Measurements from ENCODE around the gene AGPS.
"Not testable (repeated sequence)": the region's sequence is repeated elsewhere in the genome, so short reads cannot be mapped to it uniquely, and the experiment has no call there.

AGPS gene

DNA sequence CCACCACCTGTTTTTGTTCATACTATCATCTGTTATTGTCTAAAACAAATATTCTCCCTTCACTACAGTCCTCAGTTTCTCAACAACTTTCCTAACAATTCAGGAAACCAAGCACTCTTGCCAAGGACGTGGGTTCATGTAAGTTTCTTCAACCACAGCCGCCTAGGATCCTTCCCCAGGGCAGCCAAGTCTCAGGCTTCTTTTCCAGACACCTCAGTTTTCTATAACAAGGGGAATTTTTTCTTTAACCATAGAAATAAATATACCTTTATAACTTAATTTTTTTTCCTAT lies 39.4 kb upstream of the AGPS start:
- no peaks in the 10 kb centered on the region for H3K79me2 ChIP-seq (ENCODE audit: control insufficient read depth, insufficient read depth, low read length, unreplicated experiment)
- no peak overlapping the region for H3K4me3 ChIP-seq (ENCODE audit: low read depth, low read length)
- no peaks in the 10 kb centered on the region for H3K27me3 ChIP-seq (ENCODE audit: insufficient read depth, low read length)
- H2AFZ ChIP-seq (ENCODE audit: low read length, unreplicated experiment), result no peak overlapping the region
- peaks cover 8% of the 10 kb centered on the region for H3K4me1 ChIP-seq (ENCODE audit: control insufficient read depth, insufficient read depth, low read length, unreplicated experiment)
- no peaks in the 10 kb centered on the region for H3K36me3 ChIP-seq (ENCODE audit: insufficient read depth, low read length)
- H3K27ac ChIP-seq (ENCODE audit: low read depth, low read length), result no peak overlapping the region

DNA sequence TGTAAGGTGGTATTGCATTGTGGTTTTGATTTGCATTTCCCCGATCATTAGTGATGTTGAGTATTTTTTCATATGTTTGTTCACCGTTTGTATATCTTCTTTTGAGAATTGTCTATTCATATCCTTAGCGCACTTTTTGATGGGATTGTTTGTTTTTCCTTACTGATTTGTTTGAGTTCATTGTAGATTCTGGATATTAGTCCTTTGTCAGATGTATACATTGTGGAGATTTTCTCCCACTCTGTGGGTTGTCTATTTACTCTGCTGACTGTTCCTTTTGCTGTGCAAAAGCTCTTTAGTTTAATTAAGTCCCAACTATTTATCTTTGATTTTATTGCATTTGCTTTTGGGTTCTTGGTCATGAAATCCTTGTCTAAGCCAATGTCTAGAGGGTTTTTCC lies 38.0 kb upstream of the AGPS start:
- H3K79me2 ChIP-seq (ENCODE audit: control insufficient read depth, insufficient read depth, low read length, unreplicated experiment); H2AFZ ChIP-seq (ENCODE audit: low read length, unreplicated experiment); H3K27me3 ChIP-seq (ENCODE audit: insufficient read depth, low read length); H3K4me3 ChIP-seq (ENCODE audit: low read depth, low read length); H3K36me3 ChIP-seq (ENCODE audit: insufficient read depth, low read length); H3K4me1 ChIP-seq (ENCODE audit: control insufficient read depth, insufficient read depth, low read length, unreplicated experiment); H3K27ac ChIP-seq (ENCODE audit: low read depth, low read length): not testable (repeated sequence)

DNA sequence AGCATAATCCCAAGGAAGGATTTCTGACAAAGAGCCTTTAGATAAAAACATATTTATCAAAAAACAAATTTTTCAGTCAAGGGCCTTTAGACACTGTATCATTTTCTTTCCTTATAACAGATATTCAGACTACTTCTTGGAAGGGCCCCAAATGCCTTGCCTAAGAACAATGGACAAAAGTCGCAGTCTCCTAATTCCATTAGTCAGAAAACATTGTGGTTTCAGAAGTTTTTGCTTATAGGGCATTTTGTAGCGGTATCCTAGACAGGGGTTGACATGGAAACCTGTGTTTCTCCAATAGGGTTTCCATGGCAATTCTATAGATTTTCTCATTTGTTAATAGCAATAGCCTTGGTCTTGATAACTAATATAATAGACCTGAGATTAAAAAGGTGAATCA lies 36.7 kb upstream of the AGPS start:
- no peaks in the 10 kb centered on the region for H3K79me2 ChIP-seq (ENCODE audit: control insufficient read depth, insufficient read depth, low read length, unreplicated experiment)
- H3K4me1 ChIP-seq (ENCODE audit: control insufficient read depth, insufficient read depth, low read length, unreplicated experiment), result peaks cover 8% of the 10 kb centered on the region
- no peaks in the 10 kb centered on the region for H3K36me3 ChIP-seq (ENCODE audit: insufficient read depth, low read length)

DNA sequence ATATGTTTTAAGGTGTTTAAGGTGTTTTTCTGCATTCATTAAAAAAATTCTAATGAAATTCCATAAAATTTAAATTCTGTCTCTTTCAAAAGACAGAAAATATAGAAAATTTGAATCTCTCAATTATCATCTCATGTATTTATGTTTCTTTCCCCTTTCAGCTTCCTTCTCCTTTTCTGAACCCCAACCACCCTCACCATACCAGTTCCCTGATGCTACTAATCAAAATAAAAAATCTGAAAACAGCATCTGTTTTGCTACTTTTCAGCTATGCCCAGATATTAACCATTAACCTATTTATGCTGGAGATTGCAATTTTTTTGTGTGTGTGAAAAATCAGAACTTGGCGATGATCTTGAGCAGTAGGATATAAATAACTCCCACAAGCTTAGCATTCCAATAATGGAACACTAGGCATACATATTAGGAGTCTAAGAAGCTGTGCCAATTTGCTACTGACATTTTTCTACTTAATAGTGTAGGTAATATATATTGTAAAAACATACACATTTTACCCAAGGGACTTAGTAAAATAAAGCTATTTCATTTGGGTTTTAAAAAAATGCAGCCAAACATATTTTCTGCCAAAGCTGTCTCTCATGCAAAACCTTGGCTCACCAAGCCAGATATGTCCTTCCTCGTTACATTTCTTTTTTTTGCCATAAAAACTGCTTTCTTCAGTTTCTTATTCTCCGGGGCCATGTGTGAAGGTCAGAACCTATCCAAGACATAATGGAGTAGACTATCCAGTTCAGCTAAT lies 32.6 kb upstream of the AGPS start:
- Histone ChIP-seq H3K36me3 (ENCODE audit: insufficient read depth, low read length) (no peaks in the 10 kb centered on the region), H3K4me1 (ENCODE audit: control insufficient read depth, insufficient read depth, low read length, unreplicated experiment) (no peaks in the 10 kb centered on the region), H3K4me3 (ENCODE audit: low read depth, low read length) (no peak overlapping the region), H3K27me3 (ENCODE audit: insufficient read depth, low read length) (no peaks in the 10 kb centered on the region), H2AFZ (ENCODE audit: low read length, unreplicated experiment) (no peak overlapping the region), H3K79me2 (ENCODE audit: control insufficient read depth, insufficient read depth, low read length, unreplicated experiment) (no peaks in the 10 kb centered on the region), H3K27ac (ENCODE audit: low read depth, low read length) (no peak overlapping the region)

More for the DNA sequence above, 36.7 kb upstream of the AGPS start:
- Histone ChIP-seq H2AFZ (ENCODE audit: low read length, unreplicated experiment) (no peak overlapping the region), H3K27me3 (ENCODE audit: insufficient read depth, low read length) (no peaks in the 10 kb centered on the region), H3K27ac (ENCODE audit: low read depth, low read length) (no peak overlapping the region), H3K4me3 (ENCODE audit: low read depth, low read length) (no peak overlapping the region)

DNA sequence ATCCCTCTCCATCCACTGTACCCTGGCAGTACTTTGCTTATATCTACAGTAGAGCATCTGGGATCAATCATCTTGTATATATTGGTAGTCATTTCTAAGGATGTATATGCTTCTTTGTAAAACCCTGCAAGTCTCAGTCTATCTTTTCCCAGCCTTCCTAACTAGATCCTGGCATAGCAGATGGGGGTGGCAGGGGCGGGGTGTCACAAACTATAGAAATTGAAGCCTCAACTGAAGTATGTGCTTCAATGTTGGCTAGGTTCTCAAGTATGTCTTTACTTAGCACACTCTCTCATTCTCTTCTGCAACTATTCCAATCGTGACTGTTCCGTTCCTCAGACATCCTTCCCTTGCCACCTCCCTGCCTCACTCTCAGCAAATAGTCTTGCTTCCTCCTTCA lies 30.1 kb upstream of the AGPS start:
- H3K27me3 ChIP-seq (ENCODE audit: insufficient read depth, low read length), result no peaks in the 10 kb centered on the region
- no peaks in the 10 kb centered on the region for H3K79me2 ChIP-seq (ENCODE audit: control insufficient read depth, insufficient read depth, low read length, unreplicated experiment)
- H3K4me3 ChIP-seq (ENCODE audit: low read depth, low read length), result no peak overlapping the region
- H3K27ac ChIP-seq (ENCODE audit: low read depth, low read length), result no peak overlapping the region
- H3K36me3 ChIP-seq (ENCODE audit: insufficient read depth, low read length), result no peaks in the 10 kb centered on the region
- no peaks in the 10 kb centered on the region for H3K4me1 ChIP-seq (ENCODE audit: control insufficient read depth, insufficient read depth, low read length, unreplicated experiment)
- no peak overlapping the region for H2AFZ ChIP-seq (ENCODE audit: low read length, unreplicated experiment)

DNA sequence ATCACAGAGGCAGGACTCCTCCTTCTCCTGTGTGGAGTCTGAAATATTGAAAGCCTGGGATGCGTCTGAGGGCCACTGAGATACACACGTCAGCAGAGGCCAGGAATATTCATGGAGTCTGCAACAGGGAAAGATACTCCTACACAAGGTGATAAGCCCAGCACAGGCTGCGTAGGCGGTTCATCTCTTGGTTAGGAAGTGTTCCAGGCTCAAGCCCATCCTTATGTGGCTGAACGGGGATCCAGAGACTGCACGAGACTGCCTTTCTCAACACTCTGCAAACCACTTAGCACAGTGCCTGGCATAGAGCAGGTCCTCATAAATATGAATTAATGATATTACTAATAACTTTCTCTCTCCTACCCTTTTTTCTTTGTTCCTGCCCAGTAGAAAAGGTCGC lies 29.2 kb upstream of the AGPS start:
- Histone ChIP-seq H3K27ac (ENCODE audit: low read depth, low read length) (no peak overlapping the region), H3K4me3 (ENCODE audit: low read depth, low read length) (no peak overlapping the region), H3K4me1 (ENCODE audit: control insufficient read depth, insufficient read depth, low read length, unreplicated experiment) (no peaks in the 10 kb centered on the region), H3K79me2 (ENCODE audit: control insufficient read depth, insufficient read depth, low read length, unreplicated experiment) (no peaks in the 10 kb centered on the region), H3K27me3 (ENCODE audit: insufficient read depth, low read length) (no peaks in the 10 kb centered on the region), H2AFZ (ENCODE audit: low read length, unreplicated experiment) (no peak overlapping the region), H3K36me3 (ENCODE audit: insufficient read depth, low read length) (no peaks in the 10 kb centered on the region)

DNA sequence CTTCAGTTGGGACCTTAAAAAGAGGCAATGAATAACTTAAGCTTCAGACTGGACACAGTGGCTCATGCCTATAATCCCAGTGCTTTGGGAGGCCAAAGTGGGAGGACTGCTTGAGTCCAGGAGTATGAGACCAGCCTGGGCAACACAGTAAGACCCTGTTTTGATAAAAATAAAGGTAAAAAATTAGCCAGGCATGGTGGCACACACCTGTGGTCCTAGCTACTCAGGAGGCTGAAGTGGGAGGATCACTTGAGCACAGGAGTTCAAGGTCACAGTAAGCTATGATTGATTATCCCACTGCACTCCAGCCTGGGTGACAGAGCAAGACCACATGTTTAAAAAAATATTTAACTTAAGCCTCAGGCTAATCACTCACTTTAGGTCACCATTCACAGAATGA lies 26.8 kb upstream of the AGPS start:
- not testable (repeated sequence) for H2AFZ ChIP-seq (ENCODE audit: low read length, unreplicated experiment); H3K36me3 ChIP-seq (ENCODE audit: insufficient read depth, low read length); H3K4me3 ChIP-seq (ENCODE audit: low read depth, low read length); H3K4me1 ChIP-seq (ENCODE audit: control insufficient read depth, insufficient read depth, low read length, unreplicated experiment); H3K79me2 ChIP-seq (ENCODE audit: control insufficient read depth, insufficient read depth, low read length, unreplicated experiment); H3K27me3 ChIP-seq (ENCODE audit: insufficient read depth, low read length); H3K27ac ChIP-seq (ENCODE audit: low read depth, low read length)

DNA sequence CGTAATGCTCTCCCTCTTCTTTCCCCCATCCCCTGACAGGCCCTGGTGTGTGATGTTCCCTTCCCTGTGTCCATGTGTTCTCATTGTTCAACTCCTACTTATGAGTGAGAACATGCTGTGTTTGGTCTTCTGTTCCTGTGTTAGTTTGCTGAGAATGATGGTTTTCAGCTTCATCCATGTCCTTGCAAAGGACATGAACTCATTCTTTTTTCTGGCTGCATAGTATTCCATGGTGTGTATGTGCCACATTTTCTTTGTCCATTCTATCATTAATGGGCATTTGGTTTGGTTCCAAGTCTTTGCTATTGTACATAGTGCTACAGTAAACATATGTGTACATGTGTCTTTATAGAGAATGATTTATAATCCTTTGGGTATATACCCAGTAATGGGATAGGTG lies 24.6 kb upstream of the AGPS start:
- not testable (repeated sequence) for H3K27ac ChIP-seq (ENCODE audit: low read depth, low read length); H3K27me3 ChIP-seq (ENCODE audit: insufficient read depth, low read length); H2AFZ ChIP-seq (ENCODE audit: low read length, unreplicated experiment); H3K4me1 ChIP-seq (ENCODE audit: control insufficient read depth, insufficient read depth, low read length, unreplicated experiment); H3K79me2 ChIP-seq (ENCODE audit: control insufficient read depth, insufficient read depth, low read length, unreplicated experiment); H3K36me3 ChIP-seq (ENCODE audit: insufficient read depth, low read length); H3K4me3 ChIP-seq (ENCODE audit: low read depth, low read length)

DNA sequence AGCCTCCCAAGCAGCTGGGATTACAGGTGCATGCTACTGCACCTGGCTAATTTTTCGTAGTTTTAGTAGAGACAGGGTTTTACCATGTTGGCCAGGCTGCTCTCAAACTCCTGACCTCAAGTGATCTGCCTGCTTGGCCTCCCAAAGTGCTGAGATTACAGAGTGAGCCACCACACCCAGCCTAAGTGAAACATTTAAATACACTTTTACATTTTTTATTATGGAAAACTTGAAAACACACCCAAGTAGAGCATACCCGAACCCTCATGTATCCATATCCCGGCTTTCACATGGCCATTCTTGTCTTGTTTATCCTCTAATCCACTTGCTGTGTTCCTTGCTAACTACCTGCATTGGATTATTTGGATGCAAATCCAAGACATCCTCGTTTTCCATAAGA lies 13.2 kb upstream of the AGPS start:
- Histone ChIP-seq H3K27ac (ENCODE audit: low read depth, low read length) (no peak overlapping the region), H3K36me3 (ENCODE audit: insufficient read depth, low read length) (peaks cover 11% of the 10 kb centered on the region; the same call in 1 of the 2 replicates), H3K4me1 (ENCODE audit: control insufficient read depth, insufficient read depth, low read length, unreplicated experiment) (no peaks in the 10 kb centered on the region), H3K79me2 (ENCODE audit: control insufficient read depth, insufficient read depth, low read length, unreplicated experiment) (no peaks in the 10 kb centered on the region), H3K27me3 (ENCODE audit: insufficient read depth, low read length) (no peaks in the 10 kb centered on the region), H3K4me3 (ENCODE audit: low read depth, low read length) (no peak overlapping the region), H2AFZ (ENCODE audit: low read length, unreplicated experiment) (no peak overlapping the region)

DNA sequence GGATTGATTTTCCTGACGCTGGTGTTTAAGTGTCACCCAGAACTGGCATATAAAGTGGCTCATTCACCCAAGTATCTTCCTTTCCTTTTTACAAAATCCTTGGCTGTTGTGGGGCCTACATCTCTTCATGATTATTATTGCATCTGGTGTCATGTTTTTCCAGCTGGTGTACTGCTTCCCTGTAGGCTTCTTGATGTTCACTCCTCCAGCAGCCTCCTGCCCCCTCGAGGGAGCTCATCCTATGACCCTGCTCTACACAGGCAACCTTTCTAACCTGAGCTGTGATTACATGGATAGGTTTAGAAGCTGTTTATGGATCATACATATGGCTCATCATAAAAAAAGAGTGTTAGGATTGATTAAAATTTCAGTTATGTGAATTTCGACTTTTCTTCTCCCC lies 12.4 kb upstream of the AGPS start:
- H3K4me3 ChIP-seq (ENCODE audit: low read depth, low read length), result no peak overlapping the region
- no peaks in the 10 kb centered on the region for H3K27me3 ChIP-seq (ENCODE audit: insufficient read depth, low read length)
- peaks cover 6% of the 10 kb centered on the region; the same call in 1 of the 2 replicates for H3K36me3 ChIP-seq (ENCODE audit: insufficient read depth, low read length)
- H3K4me1 ChIP-seq (ENCODE audit: control insufficient read depth, insufficient read depth, low read length, unreplicated experiment), result no peaks in the 10 kb centered on the region
- no peaks in the 10 kb centered on the region for H3K79me2 ChIP-seq (ENCODE audit: control insufficient read depth, insufficient read depth, low read length, unreplicated experiment)
- no peak overlapping the region for H3K27ac ChIP-seq (ENCODE audit: low read depth, low read length)
- no peak overlapping the region for H2AFZ ChIP-seq (ENCODE audit: low read length, unreplicated experiment)

DNA sequence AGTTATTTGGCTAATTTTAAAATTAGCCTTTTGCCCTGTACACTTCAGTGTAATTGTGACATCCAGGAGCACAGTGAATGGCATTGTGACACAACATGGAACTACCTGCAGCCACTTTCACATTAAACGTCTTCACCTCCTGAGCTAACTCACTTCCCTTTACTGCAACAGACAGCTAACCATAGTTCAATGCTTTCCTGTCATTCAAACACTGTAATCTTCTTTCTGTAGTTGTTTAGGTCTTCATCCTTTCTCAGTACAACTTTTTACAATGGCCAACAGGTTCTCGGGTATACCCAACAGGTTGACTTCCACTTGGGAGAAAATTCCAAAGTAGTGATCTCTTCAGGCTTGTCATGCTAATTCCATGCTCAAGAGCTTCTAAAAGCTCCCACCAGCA lies 8.6 kb upstream of the AGPS start:
- H3K4me1 ChIP-seq (ENCODE audit: control insufficient read depth, insufficient read depth, low read length, unreplicated experiment), result no peaks in the 10 kb centered on the region
- H2AFZ ChIP-seq (ENCODE audit: low read length, unreplicated experiment), result no peak overlapping the region
- H3K27ac ChIP-seq (ENCODE audit: low read depth, low read length), result no peak overlapping the region
- H3K79me2 ChIP-seq (ENCODE audit: control insufficient read depth, insufficient read depth, low read length, unreplicated experiment), result peaks cover 9% of the 10 kb centered on the region
- H3K27me3 ChIP-seq (ENCODE audit: insufficient read depth, low read length), result no peaks in the 10 kb centered on the region
- H3K36me3 ChIP-seq (ENCODE audit: insufficient read depth, low read length), result peaks cover 6% of the 10 kb centered on the region; the same call in 1 of the 2 replicates
- no peak overlapping the region for H3K4me3 ChIP-seq (ENCODE audit: low read depth, low read length)

Measured in ACC112 (cell line).